Right cardiac atrium (tissue), 5 donors: ENCODE data around the gene PHF5A. TPM values are rescaled to one million over a fixed set of nuclear protein-coding genes. Genes with fewer than 3 reads are reported as not detected.

ENCODE experiments used
- ATAC-seq, 2 donors: fragments of 200-7000 bp; cut with Tn5 transposase; one replicate each; pipeline versions ENCODE4 v1.8.0 to v1.9.1; 2020; ENCODE audit warnings: moderate library complexity in 2 of 2, mild to moderate bottlenecking in 1 of 2
- DNase-seq, 3 donors: peaks; one replicate each; pipeline ENCODE4 v3.0.0-alpha.2; 2020
- H3K27ac ChIP-seq: one replicate; pipeline ENCODE4 v1.5.1; 2013; ENCODE audit warnings: mild to moderate bottlenecking, low read length, control low read depth, moderate library complexity
- H3K27me3 ChIP-seq: one replicate; pipeline ENCODE4 v1.6.1; 2013; ENCODE audit not compliant: control insufficient read depth, insufficient read depth
- H3K4me1 ChIP-seq: one replicate; pipeline ENCODE4 v1.6.1; 2013; ENCODE audit warnings: low read length; ENCODE audit not compliant: control insufficient read depth, insufficient read depth
- H3K4me3 ChIP-seq: one replicate; pipeline ENCODE4 v1.5.1; 2013; ENCODE audit warnings: low read length, control low read depth
- H3K9me3 ChIP-seq: one replicate; pipeline ENCODE4 v1.6.1; 2013; ENCODE audit warnings: low read length; ENCODE audit not compliant: control insufficient read depth
- WGBS: extraction: QIAGEN DNeasy Blood & Tissue Kit; methylation state at CpG from one replicate; pipeline ENCODE4 v1.1.7; 2013; 5-methylcytosine and 5-hydroxymethylcytosine counted together
- intact Hi-C, 4 donors: fragments of 100-400 bp; cut with DNase I; formaldehyde crosslinking; loops; one replicate each; pipeline versions ENCODE4 v1.11.0 to v1.14.0; 2022 to 2023
- polyA plus RNA-seq: library from polyadenylated mRNA; stranded (reverse); fragments of 200-250 nt; gene quantifications from one replicate; pipeline ENCODE4 v1.2.3, GENCODE V29; 2013
- total RNA-seq, 4 donors: library from RNA; stranded (reverse); fragmentation: NEBNext Ultra II Directional; extraction: Animal tissue kit (Norgen Biotek cat#: 25700); gene quantifications; one replicate each; pipeline ENCODE4 v1.2.1, GENCODE V29; 2021
- donor health status: healthy with polysubstance abuse.
- donor health status: DM: no; HTN: yes; CAD: no.
- donor health status: DM: no; HTN: no; CAD: no.
- donor health status: DM: no; HTN: yes; CAD: no; lungs with severe emphysema.
- donor health status: DM: yes; HTN: yes; CAD: no.

Gene PHF5A
- total and polyA plus RNA-seq, 5 donors, result 22.4 to 34.6 (median 25.8) TPM

GRCh38 chr22:41431656-41432055 is 36.8 kb downstream of the PHF5A start:
- Histone ChIP-seq H3K27ac (no peak overlapping the region), H3K4me1 (peaks cover 14% of the 10 kb centered on the region), H3K9me3 (no peaks in the 10 kb centered on the region), H3K27me3 (no peaks in the 10 kb centered on the region), H3K4me3 (no peak overlapping the region)
- DNase-seq, result no peak
- intact Hi-C loops, result no loop called here
- peak in 1 of 2 donors; percentile 5 for ATAC-seq
- 82% methylated on average over 6 of the region's 6 CpGs for WGBS

DNA sequence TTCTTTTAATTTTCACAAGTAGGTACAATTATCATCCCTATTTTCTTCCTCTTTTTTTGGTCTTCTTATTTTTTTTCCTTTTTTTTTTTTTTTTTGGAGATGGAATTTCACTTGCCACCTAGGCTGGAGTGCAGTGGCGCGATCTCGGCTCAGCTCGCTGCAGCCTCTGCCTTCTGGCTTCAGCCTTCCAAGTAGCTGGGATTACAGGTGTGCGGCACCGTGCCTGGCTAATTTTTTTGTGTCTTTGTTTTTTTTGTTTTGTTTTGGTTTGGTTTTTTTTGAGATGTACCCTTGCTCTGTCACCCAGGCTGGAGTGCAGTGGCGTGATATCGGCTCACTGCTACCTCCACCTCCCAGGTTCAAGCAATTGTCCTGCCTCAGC is 38.5 kb downstream of the PHF5A start:
- no peak overlapping the region for H3K27ac ChIP-seq
- peaks cover 10% of the 10 kb centered on the region for H3K4me1 ChIP-seq
- no peaks in the 10 kb centered on the region for H3K9me3 ChIP-seq
- ATAC-seq (no peak), DNase-seq (no peak)
- no peak overlapping the region for H3K4me3 ChIP-seq
- WGBS, result 98% methylated on average over 8 of the region's 8 CpGs
- intact Hi-C loops, result no loop called here
- H3K27me3 ChIP-seq, result no peaks in the 10 kb centered on the region

DNA sequence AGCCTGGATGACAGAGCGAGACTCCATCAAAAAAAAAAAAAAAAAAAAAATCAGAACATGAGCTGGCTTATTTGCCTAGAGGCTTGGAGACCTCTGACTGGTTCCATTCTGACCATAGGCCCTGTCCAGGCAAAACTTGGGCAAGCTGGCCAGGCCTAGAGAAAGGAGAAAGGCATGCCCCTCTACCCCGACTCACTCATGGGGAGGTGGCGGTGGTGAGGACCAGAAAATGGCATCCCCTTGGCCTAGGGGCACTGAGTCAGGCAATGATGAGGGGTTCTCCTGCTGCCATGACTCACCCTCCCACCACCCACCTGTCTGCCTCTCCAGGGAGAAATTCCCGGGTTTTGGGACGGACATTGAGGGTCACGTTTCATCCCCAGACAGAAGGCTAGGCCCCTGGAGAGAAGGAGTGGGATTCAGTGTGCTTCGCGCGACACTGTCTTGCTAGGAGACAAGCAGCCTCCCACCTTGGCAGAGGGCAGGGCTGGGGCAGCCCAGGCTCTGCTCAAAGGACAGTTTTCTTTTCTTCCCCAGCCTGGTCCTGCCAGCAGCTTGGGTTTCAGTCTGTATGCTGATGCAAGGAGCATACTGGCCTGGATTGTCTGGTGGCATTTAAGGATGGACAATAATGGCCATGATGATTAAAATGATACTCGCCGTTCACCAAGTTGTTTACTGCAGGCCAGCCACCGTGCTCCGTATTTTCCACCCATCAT is 39.1 kb downstream of the PHF5A start:
- peak in 1 of 2 donors; percentile 25 for ATAC-seq
- no peaks in the 10 kb centered on the region for H3K27me3 ChIP-seq
- intact Hi-C loops, result no loop called here
- no peak overlapping the region for H3K27ac ChIP-seq
- H3K4me3 ChIP-seq, result no peak overlapping the region
- 84% methylated on average over 13 of the region's 13 CpGs for WGBS
- no peaks in the 10 kb centered on the region for H3K9me3 ChIP-seq
- DNase-seq, result peak in 1 of 3 donors; percentile 37
- H3K4me1 ChIP-seq, result peaks cover 7% of the 10 kb centered on the region

- Histone ChIP-seq H3K9me3 (no peaks in the 10 kb centered on the region), H3K4me3 (no peak overlapping the region), H3K27me3 (no peaks in the 10 kb centered on the region), H3K4me1 (no peaks in the 10 kb centered on the region), H3K27ac (no peak overlapping the region)
- ATAC-seq (no peak), DNase-seq (peak in 1 of 3 donors; percentile 20)
- intact Hi-C loops, result no loop called here
- WGBS, result 70% methylated on average over 9 of the region's 9 CpGs
Observed at GRCh38 chr22:41425660-41426365, 42.7 kb downstream of the PHF5A start.

- H3K9me3 ChIP-seq, result no peaks in the 10 kb centered on the region
- intact Hi-C loops, result no loop called here
- H3K27me3 ChIP-seq, result no peaks in the 10 kb centered on the region
- peaks cover 19% of the 10 kb centered on the region for H3K4me1 ChIP-seq
- H3K27ac ChIP-seq, result peak overlapping the region; percentile 93
- ATAC-seq, result no peak
- no peak overlapping the region for H3K4me3 ChIP-seq
- peak in 1 of 3 donors; percentile 17 for DNase-seq
- WGBS, result 94% methylated on average over 9 of the region's 9 CpGs
Observed at GRCh38 chr22:41418717-41419116, 49.8 kb downstream of the PHF5A start.

- Histone ChIP-seq H3K27ac (peak overlapping the region; percentile 93), H3K9me3 (no peaks in the 10 kb centered on the region), H3K4me1 (peaks cover 19% of the 10 kb centered on the region), H3K27me3 (no peaks in the 10 kb centered on the region), H3K4me3 (no peak overlapping the region)
- WGBS, result 45% methylated on average over 13 of the region's 13 CpGs
- DNase-seq, result peak; percentile 91 to 97 (median 96)
- peak; percentile 73 to 87 for ATAC-seq
- intact Hi-C loops, result no loop called here
Observed at GRCh38 chr22:41417622-41418390, 50.7 kb downstream of the PHF5A start.

DNA sequence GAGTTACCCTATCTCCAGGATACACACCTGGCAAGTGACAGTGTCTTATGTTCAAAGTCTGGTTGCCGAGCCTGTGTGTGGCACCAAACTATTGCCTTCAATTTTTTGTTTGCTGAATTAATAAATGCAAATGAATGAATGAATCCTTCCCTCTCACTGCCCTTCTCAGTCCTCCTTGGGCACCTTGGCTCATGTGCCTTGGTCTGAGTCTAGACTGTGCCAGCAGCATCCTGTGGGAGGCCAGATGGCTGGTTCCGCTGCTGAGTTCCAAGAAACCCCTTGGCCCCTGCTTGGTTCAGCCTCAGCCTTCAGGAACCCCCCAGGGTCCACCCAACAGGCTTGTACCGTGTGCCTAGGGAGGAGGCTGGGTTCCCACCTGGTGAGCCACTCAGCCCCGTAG is 52.9 kb downstream of the PHF5A start:
- peaks cover 23% of the 10 kb centered on the region for H3K4me1 ChIP-seq
- 91% methylated on average over 4 of the region's 4 CpGs for WGBS
- no peaks in the 10 kb centered on the region for H3K9me3 ChIP-seq
- DNase-seq (peak in 1 of 3 donors; percentile 35), ATAC-seq (no peak)
- H3K27ac ChIP-seq, result peak overlapping the region; percentile 65
- H3K27me3 ChIP-seq, result no peaks in the 10 kb centered on the region
- H3K4me3 ChIP-seq, result no peak overlapping the region
- intact Hi-C loops, result no loop called here

DNA sequence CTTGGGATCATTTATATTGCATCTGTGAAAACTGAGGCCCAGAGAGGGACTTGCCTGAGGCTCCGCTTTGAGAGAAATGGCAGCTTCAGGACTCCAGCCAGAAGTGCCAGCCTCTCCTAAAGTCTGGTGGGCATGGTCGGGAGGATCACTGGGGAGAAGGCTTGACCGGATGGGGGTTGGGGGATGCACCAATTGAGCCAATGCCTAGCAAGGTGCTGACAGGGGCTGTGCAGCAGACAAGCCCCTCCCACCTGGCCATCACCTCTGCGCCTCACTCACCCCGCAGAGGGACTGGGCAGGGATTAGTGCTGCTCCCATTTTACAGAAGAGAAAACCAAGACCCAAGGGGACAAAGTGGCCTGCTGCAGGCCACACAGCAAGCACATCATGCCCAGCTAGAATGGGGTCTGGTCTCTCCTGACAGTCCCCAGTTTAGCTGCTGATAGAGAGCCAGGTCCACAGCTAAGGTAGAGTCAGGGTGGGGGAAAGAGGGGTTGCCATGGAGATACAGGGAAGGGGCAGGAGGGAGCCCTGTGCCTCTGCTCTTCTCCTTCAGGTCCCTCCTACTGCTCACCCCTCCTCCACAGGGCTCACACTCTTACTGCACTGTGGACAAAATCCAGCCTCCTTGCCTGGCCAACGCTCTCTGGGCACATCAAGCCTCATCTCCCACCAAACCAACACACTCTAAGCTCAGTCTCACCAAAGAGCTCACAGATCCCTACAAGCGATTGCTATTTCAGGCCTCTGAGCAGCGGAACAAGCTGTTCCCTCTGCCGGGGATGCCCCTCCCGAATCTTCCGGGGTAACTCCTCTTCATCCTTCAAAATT is 57.3 kb downstream of the PHF5A start:
- no peak overlapping the region for H3K4me3 ChIP-seq
- no peaks in the 10 kb centered on the region for H3K9me3 ChIP-seq
- intact Hi-C loops, result no loop called here
- ATAC-seq (peak; percentile 2 to 25), DNase-seq (peak in 1 of 3 donors; percentile 67)
- H3K27ac ChIP-seq, result peak overlapping the region; percentile 95
- no peaks in the 10 kb centered on the region for H3K27me3 ChIP-seq
- 61% methylated on average over 11 of the region's 11 CpGs for WGBS
- peaks cover 15% of the 10 kb centered on the region for H3K4me1 ChIP-seq

DNA sequence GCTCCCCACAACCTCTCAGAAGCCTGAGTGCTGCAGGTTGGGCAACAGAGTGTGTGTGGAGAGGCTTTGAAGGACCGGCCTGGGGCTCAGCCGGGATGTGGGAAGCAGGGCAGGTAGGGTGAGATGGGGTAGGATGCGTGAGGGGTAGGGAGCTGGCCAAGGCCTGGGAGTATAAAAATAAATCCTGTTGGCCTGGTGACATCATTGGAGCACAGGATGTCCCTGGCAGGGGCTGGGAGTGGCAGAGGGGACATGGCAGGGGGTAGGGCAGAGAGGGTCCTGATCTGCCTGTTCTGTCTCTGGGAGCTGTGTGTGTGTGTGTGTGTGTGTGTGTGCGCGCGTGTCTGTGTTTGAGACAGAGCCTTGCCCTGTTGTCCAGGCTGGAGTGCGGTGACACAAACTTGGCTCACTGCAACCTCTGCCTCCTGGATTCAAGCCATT is 58.2 kb downstream of the PHF5A start:
- no peaks in the 10 kb centered on the region for H3K9me3 ChIP-seq
- 53% methylated on average over 7 of the region's 7 CpGs for WGBS
- H3K4me3 ChIP-seq, result no peak overlapping the region
- peak; percentile 69 to 86 (median 81) for DNase-seq
- peak overlapping the region; percentile 95 for H3K27ac ChIP-seq
- no peaks in the 10 kb centered on the region for H3K27me3 ChIP-seq
- H3K4me1 ChIP-seq, result peaks cover 10% of the 10 kb centered on the region
- ATAC-seq, result peak; percentile 55 to 70
- intact Hi-C loops, result no loop called here
